ENCODE data around the gene HAO2. TPM values are rescaled to one million over a fixed set of nuclear protein-coding genes. Genes with fewer than 3 reads are reported as not detected.

The HAO2 gene
- total RNA-seq, 1 experiment from 2014 or later, result 0.27 TPM

DNA sequence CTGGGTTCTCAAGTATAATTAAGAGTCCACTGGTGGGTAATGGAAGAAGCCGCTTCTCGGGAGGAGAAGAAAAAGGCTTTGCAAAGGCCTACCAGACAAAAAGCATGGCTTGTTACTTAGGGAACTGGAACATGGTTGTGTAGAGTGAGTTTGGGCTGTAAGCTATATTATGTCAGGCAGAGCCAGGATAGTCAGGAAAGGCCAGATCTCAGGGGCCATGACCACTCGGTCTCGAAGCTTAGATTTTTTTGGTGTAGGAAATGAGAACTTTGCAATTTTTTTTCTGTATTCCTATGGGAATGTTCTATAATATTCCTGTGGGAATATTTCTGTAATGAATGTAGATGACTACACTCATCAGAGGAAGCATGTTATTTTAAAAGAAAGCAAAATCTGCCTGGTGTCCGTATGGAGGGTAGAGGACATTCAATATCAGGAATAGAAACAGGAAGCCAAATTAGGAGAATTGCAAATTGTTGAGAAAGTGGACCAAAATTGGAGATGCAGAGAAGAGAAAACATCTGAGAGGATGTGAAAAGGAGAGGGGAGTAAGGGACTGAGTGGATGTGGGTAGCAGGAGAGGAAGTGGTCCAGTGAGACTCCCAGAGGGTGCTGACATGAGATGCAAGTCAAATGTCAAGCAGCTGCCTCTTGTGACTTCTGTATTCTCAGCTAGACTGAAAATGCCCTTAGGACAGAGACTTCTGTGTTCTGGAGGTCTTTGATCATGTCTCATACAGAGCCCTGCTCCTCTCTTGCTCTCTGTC, 45.2 kb upstream of the HAO2 start:
- no peaks in the 10 kb centered on the region for H3K4me1 Mint-ChIP-seq (ENCODE audit: low read depth, unreplicated experiment)
- H3K36me3 ChIP-seq (ENCODE audit: control insufficient read depth, insufficient read depth, low read length), result no peaks in the 10 kb centered on the region
- CTCF ChIA-PET, result no interaction called here

DNA sequence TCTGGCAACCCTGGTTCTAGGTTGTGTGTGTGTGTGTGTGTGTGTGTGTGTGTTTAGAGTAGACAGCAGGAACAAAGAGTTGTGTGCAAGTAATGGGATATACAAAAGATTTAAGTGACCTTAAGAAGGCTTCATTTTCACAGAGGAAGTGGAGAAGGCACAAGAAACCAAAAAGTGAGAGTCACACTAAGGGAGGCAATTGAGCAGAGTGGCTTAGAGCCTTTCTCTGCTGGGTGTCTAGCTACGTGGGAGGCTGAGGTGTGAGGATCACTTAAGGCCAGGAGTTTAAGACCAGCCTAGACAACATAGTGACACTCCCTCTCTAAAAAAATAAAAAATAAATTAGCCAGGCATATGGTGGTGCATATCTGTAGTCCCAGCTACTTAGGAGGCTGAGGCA, 44.4 kb upstream of the HAO2 start:
- H3K9me3 ChIP-seq, result no peaks in the 10 kb centered on the region
- Mint-ChIP-seq H3K9me3 (ENCODE audit: unreplicated experiment) (no peaks in the 10 kb centered on the region), H3K36me3 (ENCODE audit: insufficient read depth, unreplicated experiment) (no peaks in the 10 kb centered on the region), H3K27ac (ENCODE audit: unreplicated experiment) (no peak overlapping the region), H3K4me1 (ENCODE audit: low read depth, unreplicated experiment) (no peaks in the 10 kb centered on the region), H3K27me3 (ENCODE audit: insufficient read depth, unreplicated experiment) (no peaks in the 10 kb centered on the region), H3K4me3 (ENCODE audit: unreplicated experiment) (no peak overlapping the region)
- BruUV-seq (replicated peaks), result no TSS peak
- ChIA-PET CTCF (no interaction called here), POLR2A (interaction anchor here (0.6 kb wide), 1 partner anchor 13 kb away, joined by 3 read pairs; no protein-coding TSS in a partner anchor)
- TF ChIP-seq, protein P1, sequence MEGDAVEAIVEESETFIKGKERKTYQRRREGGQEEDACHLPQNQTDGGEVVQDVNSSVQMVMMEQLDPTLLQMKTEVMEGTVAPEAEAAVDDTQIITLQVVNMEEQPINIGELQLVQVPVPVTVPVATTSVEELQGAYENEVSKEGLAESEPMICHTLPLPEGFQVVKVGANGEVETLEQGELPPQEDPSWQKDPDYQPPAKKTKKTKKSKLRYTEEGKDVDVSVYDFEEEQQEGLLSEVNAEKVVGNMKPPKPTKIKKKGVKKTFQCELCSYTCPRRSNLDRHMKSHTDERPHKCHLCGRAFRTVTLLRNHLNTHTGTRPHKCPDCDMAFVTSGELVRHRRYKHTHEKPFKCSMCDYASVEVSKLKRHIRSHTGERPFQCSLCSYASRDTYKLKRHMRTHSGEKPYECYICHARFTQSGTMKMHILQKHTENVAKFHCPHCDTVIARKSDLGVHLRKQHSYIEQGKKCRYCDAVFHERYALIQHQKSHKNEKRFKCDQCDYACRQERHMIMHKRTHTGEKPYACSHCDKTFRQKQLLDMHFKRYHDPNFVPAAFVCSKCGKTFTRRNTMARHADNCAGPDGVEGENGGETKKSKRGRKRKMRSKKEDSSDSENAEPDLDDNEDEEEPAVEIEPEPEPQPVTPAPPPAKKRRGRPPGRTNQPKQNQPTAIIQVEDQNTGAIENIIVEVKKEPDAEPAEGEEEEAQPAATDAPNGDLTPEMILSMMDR (IDR thresholded peaks at IDR 0.05; ENCODE audit: insufficient read depth in 1 of 2, low read depth in 1 of 2, low read length in 1 of 2, severe bottlenecking in 1 of 2, unreplicated experiment in 1 of 2), result no peak
- intact Hi-C loops (cut with micrococcal nuclease; ENCODE audit: unreplicated experiment), result no loop called here
- no peaks in the 10 kb centered on the region for H3K4me1 ChIP-seq
- no peak overlapping the region for H3K4me3 ChIP-seq (ENCODE audit: low read depth, low read length)
- H3K27me3 ChIP-seq (replicated peaks; ENCODE audit: control insufficient read depth, insufficient read depth, low read length), result no peaks in the 10 kb centered on the region
- no peak for DNase-seq
- no peaks in the 10 kb centered on the region for H3K36me3 ChIP-seq (ENCODE audit: control insufficient read depth, insufficient read depth, low read length)

More for the DNA sequence above, 45.2 kb upstream of the HAO2 start:
- intact Hi-C loops (cut with micrococcal nuclease; ENCODE audit: unreplicated experiment), result no loop called here
- H3K27ac Mint-ChIP-seq (ENCODE audit: unreplicated experiment), result no peak overlapping the region
- POLR2A ChIA-PET, result no interaction called here
- no TSS peak for BruUV-seq (replicated peaks)
- H3K27me3 Mint-ChIP-seq (ENCODE audit: insufficient read depth, unreplicated experiment), result no peaks in the 10 kb centered on the region
- H3K9me3 Mint-ChIP-seq (ENCODE audit: unreplicated experiment), result no peaks in the 10 kb centered on the region
- Histone ChIP-seq H3K9me3 (no peaks in the 10 kb centered on the region), H3K4me1 (no peaks in the 10 kb centered on the region), H3K27me3 (replicated peaks; ENCODE audit: control insufficient read depth, insufficient read depth, low read length) (no peaks in the 10 kb centered on the region), H3K4me3 (ENCODE audit: low read depth, low read length) (no peak overlapping the region)
- DNase-seq, result no peak
- TF ChIP-seq, protein P1 (IDR thresholded peaks at IDR 0.05; ENCODE audit: insufficient read depth in 1 of 2, low read depth in 1 of 2, low read length in 1 of 2, severe bottlenecking in 1 of 2, unreplicated experiment in 1 of 2), result no peak
- H3K36me3 Mint-ChIP-seq (ENCODE audit: insufficient read depth, unreplicated experiment), result no peaks in the 10 kb centered on the region
- no peak overlapping the region for H3K4me3 Mint-ChIP-seq (ENCODE audit: unreplicated experiment)

DNA sequence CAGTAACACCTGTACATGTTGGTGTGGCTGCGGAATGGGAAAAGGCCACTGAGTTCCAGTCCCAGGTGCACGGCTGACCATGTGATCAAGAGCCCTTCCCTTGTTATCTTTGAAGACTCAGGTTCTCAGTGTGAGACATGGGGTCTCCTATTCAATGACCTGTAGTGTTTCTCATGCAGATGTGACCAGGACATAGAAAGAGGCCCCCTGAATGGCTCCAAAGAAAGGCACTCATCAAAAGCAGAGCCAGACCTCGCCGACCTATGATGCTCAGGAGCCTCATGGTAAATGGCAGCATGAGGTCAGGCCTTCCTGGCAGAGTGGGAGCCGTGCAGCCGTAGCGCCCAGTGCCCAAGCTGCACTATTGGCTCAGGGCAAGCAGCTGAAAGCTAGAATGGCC, 42.3 kb upstream of the HAO2 start:
- Histone ChIP-seq H3K4me1 (no peaks in the 10 kb centered on the region), H3K9me3 (no peaks in the 10 kb centered on the region), H3K27me3 (replicated peaks; ENCODE audit: control insufficient read depth, insufficient read depth, low read length) (no peaks in the 10 kb centered on the region), H3K36me3 (ENCODE audit: control insufficient read depth, insufficient read depth, low read length) (no peaks in the 10 kb centered on the region), H3K4me3 (ENCODE audit: low read depth, low read length) (no peak overlapping the region)
- Mint-ChIP-seq H3K27me3 (ENCODE audit: insufficient read depth, unreplicated experiment) (no peaks in the 10 kb centered on the region), H3K4me1 (ENCODE audit: low read depth, unreplicated experiment) (no peaks in the 10 kb centered on the region), H3K36me3 (ENCODE audit: insufficient read depth, unreplicated experiment) (no peaks in the 10 kb centered on the region), H3K27ac (ENCODE audit: unreplicated experiment) (no peak overlapping the region), H3K4me3 (ENCODE audit: unreplicated experiment) (no peak overlapping the region), H3K9me3 (ENCODE audit: unreplicated experiment) (no peaks in the 10 kb centered on the region)
- no peak for DNase-seq
- ChIA-PET POLR2A (no interaction called here), CTCF (no interaction called here)
- intact Hi-C loops (cut with micrococcal nuclease; ENCODE audit: unreplicated experiment), result no loop called here
- BruUV-seq (replicated peaks), result no TSS peak
- TF ChIP-seq, protein P1 (IDR thresholded peaks at IDR 0.05; ENCODE audit: insufficient read depth in 1 of 2, low read depth in 1 of 2, low read length in 1 of 2, severe bottlenecking in 1 of 2, unreplicated experiment in 1 of 2), result no peak
